ENCODE measurements around the gene PHRF1.
"Not testable (repeated sequence)": the region's sequence is repeated elsewhere in the genome, so short reads cannot be mapped to it uniquely, and the experiment has no call there.

PHRF1 gene

GRCh38 chr11:574031-574570, 2.2 kb upstream of the PHRF1 start:
- not testable (repeated sequence) for DNase-seq

- DNase-seq, result no peak
Observed at GRCh38 chr11:574632-575312, 1.5 kb upstream of the PHRF1 start.

- DNase-seq, result peak; percentile 90
Observed at GRCh38 chr11:575313-575995, 816 bp upstream of the PHRF1 start.

GRCh38 chr11:576811-577610, 741 bp downstream of the PHRF1 start:
- no peak for DNase-seq

GRCh38 chr11:577611-577894, 1.3 kb downstream of the PHRF1 start:
- DNase-seq, result no peak

GRCh38 chr11:578276-579035, 2.2 kb downstream of the PHRF1 start:
- no peak for DNase-seq

- DNase-seq, result no peak
Observed at GRCh38 chr11:579830-580601, 3.7 kb downstream of the PHRF1 start.

GRCh38 chr11:581342-581741, 5.1 kb downstream of the PHRF1 start:
- no peak for DNase-seq

- DNase-seq, result no peak
Observed at GRCh38 chr11:581752-582151, 5.5 kb downstream of the PHRF1 start.

GRCh38 chr11:584287-584686, 8.0 kb downstream of the PHRF1 start:
- DNase-seq, result no peak

- DNase-seq, result no peak
Observed at GRCh38 chr11:586376-587316, 10.4 kb downstream of the PHRF1 start.

- DNase-seq, result no peak
Observed at GRCh38 chr11:587546-587945, 11.3 kb downstream of the PHRF1 start.

GRCh38 chr11:587978-588380, 11.7 kb downstream of the PHRF1 start:
- no peak for DNase-seq

- DNase-seq, result no peak
Observed at GRCh38 chr11:589798-590197, 13.5 kb downstream of the PHRF1 start.

- no peak for DNase-seq
Observed at GRCh38 chr11:590997-591396, 14.7 kb downstream of the PHRF1 start.

- DNase-seq, result no peak
Observed at GRCh38 chr11:592501-592900, 16.2 kb downstream of the PHRF1 start.

GRCh38 chr11:592918-593317, 16.6 kb downstream of the PHRF1 start:
- DNase-seq, result no peak

GRCh38 chr11:593347-593746, 17.1 kb downstream of the PHRF1 start:
- DNase-seq, result no peak

GRCh38 chr11:595400-595799, 19.1 kb downstream of the PHRF1 start:
- DNase-seq, result no peak

GRCh38 chr11:596374-596773, 20.1 kb downstream of the PHRF1 start:
- no peak for DNase-seq

- DNase-seq, result no peak
Observed at GRCh38 chr11:597166-597725, 21.0 kb downstream of the PHRF1 start.
